ENCODE results near the gene BPIFB2. TPM values are rescaled to one million over a fixed set of nuclear protein-coding genes. Genes with fewer than 3 reads are reported as not detected.

BPIFB2 gene
- total and polyA plus RNA-seq, 2 donors (not counting 3 experiments of a cell fraction or from before 2014, with no cell fraction given) = not detected

GRCh38 chr20:32966881-32967781, 40.4 kb upstream of the BPIFB2 start:
- FAIRE-seq = no peak
- no peak overlapping the region for H2AFZ ChIP-seq (ENCODE audit: low read depth, low read length)
- no peaks in the 10 kb centered on the region for H3K79me2 ChIP-seq (ENCODE audit: control insufficient read depth, insufficient read depth, low read length)
- H3K9ac ChIP-seq (replicated peaks; ENCODE audit: extremely low read depth, insufficient read depth, low read length) = no peak overlapping the region
- H3K4me2 ChIP-seq (ENCODE audit: insufficient read depth, low read length) = no peak overlapping the region
- H3K9me3 ChIP-seq (replicated peaks; ENCODE audit: control insufficient read depth, insufficient read depth, low read length) = no peaks in the 10 kb centered on the region
- H3K36me3 ChIP-seq (ENCODE audit: control insufficient read depth in 2 of 2, extremely low read depth in 1 of 2, insufficient read depth in 2 of 2, low read length in 2 of 2) = no peaks in the 10 kb centered on the region
- H3K4me3 ChIP-seq (replicated peaks in 1 of 3; ENCODE audit: insufficient read depth in 1 of 3, low read depth in 1 of 3, low read length in 3 of 3) = no peak overlapping the region
- H3K27me3 ChIP-seq (ENCODE audit: control insufficient read depth in 2 of 2, insufficient read depth in 2 of 2, low read length in 2 of 2) = peaks cover 1 to 2% of the 10 kb centered on the region in 2 experiments
- dilution Hi-C loops (cut with MboI; ENCODE audit: extremely low pct_ligation_motif_present, low sequenced_read_pairs) (no loop called here), intact Hi-C loops (cut with micrococcal nuclease) (no loop called here)
- no TSS peak for BruUV-seq (replicated peaks)
- peaks cover 9% of the 10 kb centered on the region for H3K4me1 ChIP-seq (ENCODE audit: control insufficient read depth, extremely low read depth, insufficient read depth, low read length)
- no peaks in the 10 kb centered on the region for H3K9me1 ChIP-seq (replicated peaks; ENCODE audit: control insufficient read depth, extremely low read depth, insufficient read depth, low read length)
- ChIA-PET POLR2A (no interaction called here), CTCF (interaction anchor here (0.8 to 1.5 kb wide), 3 partner anchors 10 to 16 kb away, joined by 3 to 4 read pairs (median 3); no protein-coding TSS in a partner anchor)
- TF ChIP-seq EZH2 (IDR thresholded peaks at IDR 0.05; ENCODE audit: borderline replicate concordance, low read depth, low read length, severe bottlenecking) = no peak
- TF ChIP-seq JUN (IDR thresholded peaks at IDR 0.05; ENCODE audit: borderline replicate concordance, insufficient read depth, insufficient read length, low read depth) = no peak
- no peak for TF ChIP-seq MAX (IDR thresholded peaks at IDR 0.05; ENCODE audit: insufficient read depth, insufficient read length)
- TF ChIP-seq POLR2AphosphoS5 (IDR thresholded peaks at IDR 0.05; ENCODE audit: insufficient read depth, low read depth, low read length) = no peak
- no peak for TF ChIP-seq CTCF (IDR thresholded peaks at IDR 0.05; ENCODE audit: extremely low read depth in 1 of 2, insufficient read depth in 1 of 2, low read depth in 1 of 2, low read length in 2 of 2)
- DNase-seq (ENCODE audit: low read depth, low spot score) = no peak
- no peak overlapping the region for H3K27ac ChIP-seq (ENCODE audit: insufficient read depth, low read depth, low read length)
- no peaks in the 10 kb centered on the region for H4K20me1 ChIP-seq (replicated peaks; ENCODE audit: control insufficient read depth, extremely low read depth, insufficient read depth, low read length)

All from endothelial cell of umbilical vein (primary cell).